ENCODE data around the gene WDR59.

DNA sequence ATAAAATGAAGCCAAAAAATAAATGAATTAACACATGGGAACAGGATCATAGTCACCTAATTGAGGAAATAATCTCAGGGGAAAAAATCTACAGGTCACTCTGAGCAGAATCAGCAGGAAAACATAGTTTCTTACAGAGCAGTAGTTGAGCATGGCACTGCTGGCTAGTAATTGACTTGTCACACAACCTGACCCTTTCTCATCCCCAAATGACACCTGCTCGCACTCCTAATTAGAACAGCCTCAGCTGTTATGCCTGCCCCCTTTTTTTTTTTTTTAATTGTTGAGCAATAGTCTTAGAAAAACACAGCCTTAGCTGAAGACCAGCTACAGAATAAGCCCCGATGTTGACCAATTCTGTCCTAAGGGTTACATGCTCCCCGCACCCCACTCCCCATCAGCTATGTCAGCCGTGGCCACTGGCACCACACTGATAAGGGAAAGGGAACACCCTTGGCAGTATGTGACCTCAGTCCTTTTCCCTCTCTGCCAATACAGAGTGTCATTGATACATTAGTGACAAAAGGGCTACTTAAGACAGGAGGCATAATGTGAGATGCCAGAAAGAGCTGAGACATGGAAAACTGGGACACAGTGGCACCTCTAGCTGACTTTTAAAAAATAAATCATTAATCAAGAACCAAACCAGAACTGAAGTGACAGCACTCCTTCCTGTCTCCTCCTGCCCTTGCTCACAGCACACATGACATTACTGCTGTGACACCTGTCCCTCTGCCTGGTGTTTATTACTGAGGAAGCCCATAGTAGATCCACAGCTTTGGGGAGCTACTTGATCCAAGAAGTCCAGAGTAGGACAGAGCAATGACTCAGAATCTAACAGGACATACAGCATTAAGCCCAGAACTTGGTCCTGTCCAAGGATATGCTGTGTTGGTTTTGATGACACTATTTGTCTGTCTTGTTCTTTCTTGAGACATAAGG lies 41.7 kb downstream of the WDR59 start:
- TF ChIP-seq FOXK2 (IDR thresholded peaks at IDR 0.05), result no peak
- TF ChIP-seq ZNF384 (IDR thresholded peaks at IDR 0.05), result no peak
- no peak for TF ChIP-seq SP1 (IDR thresholded peaks at IDR 0.05)
- TF ChIP-seq BHLHE40 (IDR thresholded peaks at IDR 0.05; ENCODE audit: borderline replicate concordance), result no peak
- no peak for TF ChIP-seq FOXM1 (IDR thresholded peaks at IDR 0.05; ENCODE audit: borderline replicate concordance)
- no peak for TF ChIP-seq FOXA1 (IDR thresholded peaks at IDR 0.05)
- no peak for TF ChIP-seq ELF4 (IDR thresholded peaks at IDR 0.05)
- no peak for TF ChIP-seq SUZ12 (IDR thresholded peaks at IDR 0.05)
- no peak for TF ChIP-seq TARDBP (IDR thresholded peaks at IDR 0.05)
- no peak for TF ChIP-seq ARNT (IDR thresholded peaks at IDR 0.05)
- no peak for TF ChIP-seq L3MBTL2 (conservative IDR thresholded peaks at IDR 0.05)
- TF ChIP-seq LEF1 (IDR thresholded peaks at IDR 0.05; ENCODE audit: borderline replicate concordance), result no peak
- TF ChIP-seq PKNOX1 (IDR thresholded peaks at IDR 0.05), result no peak
- TF ChIP-seq HDGF (IDR thresholded peaks at IDR 0.05; ENCODE audit: borderline replicate concordance), result no peak
